HG02571 (cell line): ENCODE data around the gene RALB.
A peak's percentile ranks its signal among the peaks of the same experiment; 100 is the strongest.
"Not testable (repeated sequence)": the region's sequence is repeated elsewhere in the genome, so short reads cannot be mapped to it uniquely, and the experiment has no call there.

Experiments used
- ATAC-seq: cut with Tn5 transposase; IDR thresholded peaks from one replicate; pipeline ENCODE4 v1.9.1; 2021; ENCODE audit warnings: mild to moderate bottlenecking, moderate library complexity; ENCODE audit not compliant: unreplicated experiment

Gene RALB

DNA sequence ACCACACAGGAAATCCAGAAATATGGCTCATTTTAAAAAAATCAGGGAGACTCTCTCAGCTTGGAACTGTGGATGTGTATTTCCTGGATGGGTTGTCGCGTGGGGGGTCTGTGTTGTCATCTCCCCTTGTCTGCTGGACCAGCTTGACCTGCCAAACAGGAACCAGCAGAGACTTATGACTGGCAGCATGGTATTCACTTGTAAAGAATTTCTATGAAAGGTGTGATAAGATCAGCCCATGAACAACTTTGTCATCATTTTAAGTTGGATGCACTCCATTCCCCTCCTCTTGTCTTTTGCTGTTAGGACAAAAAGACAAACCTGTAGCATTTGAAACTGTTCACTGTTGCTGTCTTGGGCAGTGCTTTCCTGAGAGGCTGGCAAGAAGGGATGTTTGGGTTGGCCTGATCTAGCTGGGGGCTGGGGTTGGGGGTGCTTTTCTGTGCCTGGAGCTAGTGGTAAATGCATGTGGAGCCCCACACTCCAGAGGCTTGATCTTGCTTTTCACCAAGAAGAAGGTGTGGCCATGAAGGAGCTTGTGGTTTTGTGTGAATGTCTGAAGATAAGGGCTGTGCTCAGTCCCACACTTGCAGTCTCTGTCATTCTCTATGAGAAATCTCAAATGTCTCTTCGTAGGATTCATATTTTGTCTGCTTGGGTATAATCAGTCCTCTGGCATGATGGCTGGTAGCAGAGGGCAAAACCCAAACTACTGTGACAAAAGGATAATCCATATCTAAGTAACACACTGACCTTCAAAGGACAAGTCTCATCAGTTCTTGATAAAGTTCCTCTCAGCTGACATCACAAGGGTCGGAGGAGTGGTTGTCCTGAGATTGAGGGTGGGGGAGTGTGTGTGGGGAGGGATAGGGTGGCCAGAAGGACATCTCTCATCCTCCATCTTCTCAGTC is 39.0 kb downstream of the RALB start:
- no peak for ATAC-seq

DNA sequence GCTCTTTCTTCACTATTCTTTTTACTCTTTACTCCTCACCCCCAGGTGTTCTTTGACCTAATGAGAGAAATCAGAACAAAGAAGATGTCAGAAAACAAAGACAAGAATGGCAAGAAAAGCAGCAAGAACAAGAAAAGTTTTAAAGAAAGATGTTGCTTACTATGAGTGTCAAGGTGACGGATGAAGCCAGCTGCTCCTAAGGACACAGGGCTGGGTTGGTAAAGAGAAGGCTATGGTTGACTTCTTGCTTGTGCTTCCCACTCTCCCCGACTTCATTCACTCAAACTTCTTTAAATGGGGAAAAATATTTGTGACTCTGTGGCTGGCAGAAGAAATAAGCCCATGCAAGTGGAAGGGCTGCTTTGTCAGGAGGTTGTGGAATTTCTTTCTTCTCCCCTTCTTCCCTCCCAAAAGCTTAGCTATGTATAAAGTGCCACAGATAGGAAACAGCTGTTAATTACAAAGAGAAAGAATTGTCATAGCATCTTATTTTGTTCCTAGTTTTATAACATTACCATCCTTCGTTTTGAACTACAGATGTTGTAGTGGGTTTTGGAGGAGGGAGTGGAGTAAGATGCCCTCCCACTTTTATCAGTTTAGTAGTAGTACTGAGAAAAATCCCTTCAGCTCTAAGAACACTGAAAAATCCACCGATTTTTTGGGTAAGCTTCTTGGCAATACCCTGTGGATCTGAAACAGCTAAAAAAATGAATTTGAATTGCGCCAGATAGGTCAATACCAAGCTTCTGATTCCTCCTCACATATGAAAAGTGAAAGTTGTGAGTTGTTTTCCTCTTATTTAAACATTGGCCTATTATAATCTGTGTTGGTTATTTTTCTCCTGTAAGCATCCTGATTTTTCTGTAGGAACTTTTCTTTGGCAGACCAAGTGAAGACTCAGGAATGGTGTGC is 40.7 kb downstream of the RALB start:
- ATAC-seq = peak; percentile 25

DNA sequence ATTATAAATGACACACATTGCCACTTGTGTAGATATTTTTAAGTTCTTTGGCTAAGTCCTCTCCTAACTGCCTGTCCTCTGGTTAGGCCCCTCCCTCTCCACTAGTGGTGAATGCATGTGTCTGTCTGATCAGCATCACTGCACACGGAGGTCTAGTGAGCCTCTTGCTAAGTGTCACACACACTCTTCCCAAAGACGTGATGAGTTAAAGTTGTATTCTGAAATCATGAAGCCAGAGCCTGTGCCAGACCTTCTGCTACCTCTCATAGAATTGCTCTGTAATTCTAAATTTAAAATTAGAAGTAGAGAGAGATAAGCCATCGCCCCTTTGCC is 41.3 kb downstream of the RALB start:
- ATAC-seq = peak; percentile 82

DNA sequence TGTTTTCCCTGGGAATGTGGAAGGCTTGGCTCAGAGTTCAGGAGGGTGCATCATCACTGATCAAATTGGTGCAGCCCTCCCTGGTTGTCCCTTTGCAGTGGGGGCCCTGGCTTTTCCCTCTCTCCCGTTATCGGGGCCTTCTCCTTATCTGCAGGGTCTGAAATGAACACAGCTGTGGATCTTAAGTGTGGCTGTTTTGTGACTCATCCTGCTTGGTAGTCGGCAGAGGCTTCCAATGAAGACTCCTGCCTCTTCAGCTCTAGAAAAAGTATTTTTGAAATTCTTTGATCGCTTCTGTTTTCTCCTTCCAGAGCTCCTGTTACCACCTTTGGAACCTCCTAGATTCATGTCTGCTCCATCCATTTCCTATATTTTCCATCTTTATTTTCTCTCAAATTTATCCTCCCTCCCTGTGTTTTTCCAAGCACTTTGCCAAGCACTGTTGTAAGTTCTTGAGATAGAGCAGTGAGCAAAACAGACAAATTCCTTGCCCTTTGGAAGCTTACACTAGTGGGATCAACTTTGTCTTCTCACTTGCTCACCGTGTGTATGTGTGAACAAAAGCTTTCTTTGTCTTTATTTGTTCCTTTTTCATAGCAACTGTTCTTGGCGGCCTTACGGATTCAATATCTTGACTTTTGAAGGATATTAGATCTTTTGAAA is 45.7 kb downstream of the RALB start:
- ATAC-seq = no peak

DNA sequence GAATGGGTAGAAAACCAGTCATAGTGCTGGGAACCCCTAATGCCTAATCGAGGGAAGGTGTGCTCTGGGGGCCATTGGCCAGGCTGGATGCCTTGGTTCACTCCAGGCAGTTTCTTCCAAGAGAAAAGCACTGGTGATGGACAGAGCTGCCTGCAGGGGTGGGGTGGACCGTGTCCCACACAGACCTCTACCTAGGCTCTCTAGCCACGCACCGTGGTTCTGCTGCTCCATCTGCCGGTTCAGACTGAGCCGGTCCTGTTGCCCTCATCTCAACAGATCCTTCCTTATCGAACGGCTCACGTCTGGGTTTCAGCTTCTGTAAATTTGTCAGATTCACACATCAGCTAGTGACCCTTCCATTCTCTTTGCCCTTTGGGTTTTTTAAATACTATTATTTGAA is 46.4 kb downstream of the RALB start:
- no peak for ATAC-seq

DNA sequence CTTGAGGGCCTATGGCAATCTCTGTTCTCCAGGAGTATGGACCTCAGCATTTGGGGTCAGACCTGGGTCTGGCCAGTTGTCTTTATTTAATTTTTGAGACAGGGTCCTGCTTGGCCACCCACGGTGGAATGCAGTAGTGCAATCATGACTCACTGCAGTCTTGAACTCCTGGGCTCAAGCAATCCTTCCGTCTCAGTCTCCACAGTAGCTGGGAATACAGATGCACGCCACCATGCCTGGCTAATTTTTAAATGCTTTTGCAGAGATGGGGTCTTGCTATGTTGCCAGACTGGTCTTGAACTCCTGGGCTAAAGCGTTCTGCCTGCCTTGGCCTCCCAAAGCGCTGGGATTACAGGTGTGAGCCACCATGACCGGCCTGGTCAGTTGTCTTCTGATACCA is 46.9 kb downstream of the RALB start:
- ATAC-seq = no peak

DNA sequence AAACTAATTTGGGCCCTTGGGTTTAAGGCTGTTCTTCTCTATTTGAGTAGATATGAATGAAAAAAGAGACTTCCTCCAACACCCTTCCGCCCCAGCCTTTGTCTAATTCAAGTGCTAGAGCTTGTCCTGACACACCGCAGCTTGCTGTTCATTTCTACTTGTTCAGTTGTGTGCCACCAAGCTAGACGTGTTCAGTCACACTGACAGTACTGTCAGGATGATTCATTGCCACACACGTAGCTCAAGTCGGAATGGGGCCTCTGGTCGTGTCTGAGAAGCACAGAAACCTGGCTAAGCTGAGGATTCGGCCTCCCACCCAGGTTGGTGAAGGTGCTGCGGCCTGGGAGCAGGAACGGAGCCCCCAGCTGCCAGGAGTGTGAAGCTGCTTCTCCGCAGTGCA is 47.7 kb downstream of the RALB start:
- no peak for ATAC-seq

DNA sequence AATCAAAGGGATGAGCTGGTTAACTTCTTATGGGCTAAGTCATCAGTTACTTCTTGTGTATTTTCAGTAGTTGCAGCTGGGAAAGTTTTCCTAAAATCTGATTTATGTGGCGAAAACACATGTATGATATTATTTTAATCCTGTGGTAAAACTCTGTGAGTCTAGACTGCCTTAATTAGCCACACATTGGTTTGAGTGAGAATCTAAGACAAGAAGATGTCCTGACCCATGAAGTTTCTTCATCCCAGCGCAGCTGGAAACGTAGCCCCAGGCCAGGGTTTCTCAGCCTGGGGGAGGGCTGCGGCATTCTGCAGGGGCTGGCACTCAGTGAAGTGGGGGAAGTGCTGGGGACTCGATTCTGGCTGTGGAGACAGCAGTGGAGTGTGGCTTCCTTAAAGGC is 48.6 kb downstream of the RALB start:
- ATAC-seq = no peak

DNA sequence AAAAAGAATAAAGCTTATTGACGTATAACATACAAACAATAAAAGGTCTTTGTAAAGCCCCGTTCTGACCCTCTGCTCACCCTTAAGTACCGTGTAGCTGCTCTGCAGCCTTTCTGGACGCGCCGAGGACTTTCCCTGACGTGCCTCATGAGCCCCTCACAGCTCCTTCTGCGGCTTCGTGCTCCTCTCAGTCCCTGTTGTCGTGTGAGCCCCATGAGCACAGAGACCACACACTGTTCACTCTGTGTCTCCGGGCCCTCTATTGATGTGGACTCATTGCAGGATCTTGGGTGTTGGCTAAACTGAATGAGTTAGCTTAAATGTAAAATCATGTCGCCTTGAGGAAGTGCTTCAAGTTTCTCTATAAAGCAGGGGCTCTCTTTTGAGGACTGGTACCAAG is 49.6 kb downstream of the RALB start:
- ATAC-seq = no peak

DNA sequence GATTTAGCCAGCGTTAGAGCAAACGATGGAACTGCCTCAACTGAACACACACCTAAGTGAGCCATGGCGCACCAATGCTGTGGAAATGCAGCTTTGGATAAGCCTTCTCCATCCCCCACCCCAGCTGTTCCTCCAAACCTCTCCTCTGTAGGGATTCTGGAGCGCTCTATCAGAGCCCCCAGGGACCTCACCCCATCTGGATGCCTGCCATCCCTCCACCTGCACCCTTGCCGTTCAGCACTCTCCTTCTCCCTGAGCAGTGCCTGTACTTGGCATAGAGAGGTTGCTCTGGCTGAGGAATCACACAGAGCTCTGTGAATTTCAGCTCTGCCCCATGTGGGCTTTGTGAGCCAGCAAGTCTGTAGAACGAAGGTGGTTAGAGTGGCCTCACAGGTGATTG is 50.5 kb downstream of the RALB start:
- no peak for ATAC-seq

DNA sequence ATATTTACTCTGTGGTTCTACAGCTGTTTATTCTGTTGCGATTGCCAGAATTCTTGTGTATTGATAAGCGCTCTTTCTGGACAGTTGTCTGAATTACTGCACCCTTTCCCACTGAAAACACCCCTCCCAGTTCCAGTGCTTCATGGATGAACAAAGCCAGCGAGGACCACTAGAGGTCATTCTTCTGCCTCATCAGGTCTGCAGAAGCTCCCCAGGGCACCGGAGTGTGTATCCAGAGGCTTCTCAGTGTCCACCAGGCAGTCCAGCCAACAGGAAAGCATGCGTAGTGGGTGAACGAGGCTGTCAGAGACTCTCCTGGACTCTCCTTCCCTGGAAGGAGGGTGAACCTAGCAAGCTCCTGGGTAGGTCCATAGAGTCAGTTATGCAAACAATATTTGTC is 52.6 kb downstream of the RALB start:
- no peak for ATAC-seq

DNA sequence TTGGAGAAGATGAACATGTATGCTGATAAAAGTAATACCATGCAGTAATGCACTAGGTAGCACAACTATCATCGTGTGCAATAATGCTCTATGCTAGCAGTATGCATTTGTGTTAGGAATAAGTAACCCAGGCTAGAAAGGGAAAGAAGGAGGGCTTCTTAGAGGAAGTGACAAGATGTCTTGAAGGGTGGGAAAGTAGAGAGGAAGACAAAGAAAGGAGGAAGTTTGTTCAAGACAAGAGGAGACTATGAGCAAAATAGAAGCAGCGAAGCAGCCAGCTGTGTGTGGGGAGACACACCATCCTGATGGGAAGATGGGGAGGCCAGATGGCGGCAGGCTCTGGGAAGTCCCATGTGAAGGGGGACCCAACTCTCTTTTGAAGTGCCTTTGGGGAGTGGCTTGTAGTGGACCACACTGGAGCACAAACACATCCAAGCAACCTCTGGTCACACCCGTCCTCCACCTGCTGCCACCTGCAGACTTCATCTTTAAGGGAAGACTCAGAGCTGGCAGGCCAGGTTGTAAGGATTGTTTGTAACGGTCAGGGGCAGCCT is 53.4 kb downstream of the RALB start:
- no peak for ATAC-seq

DNA sequence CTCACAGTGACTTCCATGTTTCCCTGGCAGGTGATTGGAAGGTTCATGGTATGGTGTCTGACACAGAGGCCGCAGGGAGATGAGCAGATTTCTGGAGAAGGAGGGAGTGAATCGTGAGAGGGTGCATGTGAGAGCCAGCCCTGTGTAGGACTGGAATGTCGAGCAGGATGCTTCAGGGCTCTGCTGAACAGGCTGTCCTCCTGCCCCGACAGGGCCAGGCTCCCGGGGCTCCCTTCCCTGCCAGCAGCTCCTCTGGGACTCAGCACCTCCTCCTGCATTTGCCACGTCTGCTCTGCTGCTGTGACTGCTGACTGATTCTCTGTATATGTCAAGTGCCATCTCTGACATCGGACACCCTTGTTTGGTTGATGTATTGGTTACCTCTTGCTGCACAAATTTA is 54.8 kb downstream of the RALB start:
- ATAC-seq = no peak

DNA sequence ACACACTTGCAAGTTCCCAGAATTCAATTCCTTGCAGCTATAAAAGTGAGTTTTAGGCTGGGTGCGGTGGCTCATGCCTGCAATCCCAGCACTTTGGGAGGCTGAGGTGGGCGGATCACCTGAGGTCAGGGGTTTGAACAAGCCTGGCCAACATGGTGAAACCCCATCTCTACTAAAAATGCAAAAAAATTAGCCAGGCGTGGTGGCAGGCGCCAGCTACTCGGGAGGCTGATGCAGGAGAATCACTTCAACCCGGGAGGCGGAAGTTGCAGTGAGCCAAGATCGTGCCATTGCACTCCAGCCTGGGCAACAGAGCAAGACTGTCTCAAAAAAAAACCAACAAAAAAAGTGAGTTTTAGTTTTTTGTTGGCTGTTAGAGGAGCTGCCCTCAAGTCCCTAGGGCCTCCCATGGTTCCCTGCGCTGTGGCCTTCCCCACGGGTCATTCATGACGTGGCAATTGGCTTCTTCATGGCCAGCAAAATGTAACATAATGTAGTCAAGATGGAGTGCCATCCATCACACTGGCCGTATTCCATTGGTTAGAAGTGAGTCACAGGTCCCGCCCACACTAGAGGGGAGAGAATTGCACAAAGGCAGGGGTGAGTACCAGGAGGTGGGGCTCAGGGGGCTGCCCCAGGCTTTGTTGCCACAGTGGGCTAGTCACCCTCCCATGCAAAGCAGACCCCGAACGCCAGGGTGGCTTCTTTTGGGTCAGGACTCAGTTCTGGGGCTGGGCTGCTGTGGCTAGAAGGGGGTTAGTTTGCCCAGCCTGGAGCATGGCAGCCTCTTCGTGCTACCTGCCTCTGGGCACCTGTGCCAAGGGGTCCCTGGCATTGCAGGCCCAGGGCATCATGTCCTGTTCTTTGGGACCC is 55.6 kb downstream of the RALB start:
- ATAC-seq = no peak

DNA sequence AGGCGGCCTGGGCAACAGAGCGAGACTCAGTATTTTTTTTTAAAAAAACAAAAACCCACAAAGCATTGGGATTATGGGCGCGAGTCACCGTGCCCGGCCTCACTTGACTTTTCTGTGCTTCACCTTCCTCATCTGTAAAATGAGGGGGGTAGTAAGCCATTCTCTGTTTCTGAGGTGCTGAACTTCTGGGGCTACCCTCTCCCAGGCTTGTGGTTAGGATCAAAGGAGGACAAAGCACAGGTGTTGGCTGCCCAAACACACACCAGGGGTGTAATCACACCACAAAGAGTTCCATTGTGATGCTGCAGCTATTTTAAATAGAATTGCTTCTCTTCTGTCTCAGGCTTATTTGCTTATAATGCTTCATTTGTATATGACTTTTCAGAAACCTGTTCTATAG is 57.5 kb downstream of the RALB start:
- peak; percentile 45 for ATAC-seq

DNA sequence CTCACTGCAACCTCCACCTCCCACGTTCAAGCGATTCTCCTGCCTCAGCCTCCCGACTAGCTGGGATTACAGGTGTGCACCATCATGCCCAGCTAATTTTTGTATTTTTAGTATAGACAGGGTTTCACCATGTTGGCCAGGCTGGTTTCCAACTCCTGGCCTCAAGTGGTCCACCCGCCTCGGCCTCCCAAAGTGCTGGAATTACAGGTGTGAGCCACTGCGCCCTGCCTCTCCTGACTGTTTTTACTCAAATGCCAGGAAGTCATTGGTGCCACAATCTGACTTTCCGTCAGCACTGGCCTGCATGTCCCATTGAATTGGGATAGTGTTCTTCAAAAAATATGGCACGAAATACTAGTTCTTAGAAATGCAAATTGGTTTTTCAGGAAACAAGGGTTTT is 58.2 kb downstream of the RALB start:
- ATAC-seq = not testable (repeated sequence)

DNA sequence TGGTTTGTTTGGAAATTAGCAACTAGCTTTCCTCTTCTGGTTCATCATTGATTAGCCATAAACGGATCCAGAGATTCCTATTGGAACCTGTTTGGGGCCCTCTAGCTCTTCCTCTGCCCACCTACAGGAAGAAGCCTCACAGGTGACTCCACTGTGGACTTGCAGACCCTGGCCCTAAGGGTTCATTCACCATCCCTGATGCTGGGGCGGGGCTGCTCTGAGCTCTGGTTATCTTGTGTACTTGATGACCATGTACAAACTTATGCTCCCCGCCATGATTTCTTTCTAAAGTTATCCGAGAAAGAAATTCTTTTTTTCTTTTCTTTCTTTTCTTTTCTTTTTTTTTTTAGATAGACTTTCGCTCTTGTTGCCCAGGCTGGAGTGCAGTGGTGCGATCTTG is 59.4 kb downstream of the RALB start:
- no peak for ATAC-seq

DNA sequence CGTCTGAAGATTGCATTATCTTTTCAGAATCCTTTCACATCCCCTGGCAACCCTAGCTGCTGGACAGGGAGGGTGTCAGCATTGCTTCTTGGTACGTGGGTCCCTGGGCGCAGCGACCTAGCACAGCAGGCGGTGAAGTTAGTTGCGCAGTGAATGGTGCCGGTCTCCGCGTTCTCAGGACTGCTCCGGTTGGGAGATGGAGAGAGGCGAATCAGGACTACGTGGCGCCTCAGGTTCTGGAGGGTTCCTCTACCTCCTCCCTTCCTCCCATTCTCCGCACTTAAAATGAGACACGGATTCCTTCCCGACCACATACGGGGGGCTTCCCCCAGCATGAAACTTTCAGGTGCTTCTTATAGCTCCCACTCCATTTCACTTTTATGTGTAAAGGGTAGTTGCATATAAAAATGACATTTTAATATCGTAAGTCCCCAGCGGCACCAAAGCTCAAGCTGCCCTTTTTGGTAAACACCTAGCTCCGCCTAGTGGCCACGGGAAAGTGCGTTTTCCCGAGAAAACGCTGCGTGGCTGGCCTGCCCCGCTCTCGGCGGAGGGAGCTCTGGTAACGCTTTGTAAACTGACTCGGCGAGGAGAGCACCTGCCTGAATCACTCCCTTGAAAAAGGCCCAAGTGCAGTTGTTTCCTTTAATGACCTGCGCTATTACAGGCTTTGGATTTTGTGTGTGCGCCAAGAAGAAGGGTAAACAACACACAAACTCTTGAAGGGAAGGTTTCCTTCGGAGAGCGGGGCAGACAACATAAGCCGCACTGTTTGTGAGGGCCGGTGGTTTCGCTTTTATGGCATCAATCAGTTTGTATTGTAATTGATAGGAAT is 60.4 kb downstream of the RALB start:
- ATAC-seq = peak; percentile 47
